OCI-LY3 (cell line): Measurements from ENCODE around the gene GPR107.

Experiments used
- H2AFZ ChIP-seq: fragments of 200-600, 300-600 bp; shearing (Covaris generic); 2 replicates; pipeline ENCODE4 v1.6.0; 2014; ENCODE audit warnings: antibody characterized with exemption, low read depth, low read length
- H3K27ac ChIP-seq: fragments of 200-600, 300-600 bp; sonication (generic); 2 replicates; pipeline ENCODE4 v1.5.1; 2014; ENCODE audit warnings: mild to moderate bottlenecking, low read length, moderate library complexity, mixed read lengths
- H3K27me3 ChIP-seq: fragments of 200-600, 300-600 bp; sonication (generic); 2 replicates; pipeline ENCODE4 v1.6.1; 2014; ENCODE audit warnings: low read depth, low read length, mixed read lengths
- H3K36me3 ChIP-seq: fragments of 200-600, 300-600 bp; sonication (generic); replicated peaks from 2 replicates; pipeline ENCODE3; 2014; ENCODE audit warnings: low read depth, low read length, mixed read lengths
- H3K4me1 ChIP-seq: fragments of 300-600, 200-600 bp; sonication (generic); 2 replicates; pipeline ENCODE4 v1.6.1; 2014; ENCODE audit warnings: low read length, mixed read lengths
- H3K4me2 ChIP-seq: fragments of 200-600, 300-600 bp; sonication (generic); 2 replicates; pipeline ENCODE4 v1.6.1; 2014; ENCODE audit warnings: low read length, mixed read lengths
- H3K4me3 ChIP-seq: fragments of 300-600, 200-600 bp; sonication (generic); 2 replicates; pipeline ENCODE4 v1.5.1; 2014; ENCODE audit warnings: antibody characterized with exemption, mild to moderate bottlenecking, low read length, moderate library complexity
- H3K79me2 ChIP-seq: fragments of 300-600, 200-600 bp; shearing (Covaris generic); 2 replicates; pipeline ENCODE4 v1.6.1; 2014; ENCODE audit warnings: mild to moderate bottlenecking, low read length, mixed read lengths
- H3K9ac ChIP-seq: fragments of 300-600, 200-600 bp; shearing (Covaris generic); 2 replicates; pipeline ENCODE4 v1.6.0; 2014; ENCODE audit warnings: mild to moderate bottlenecking, low read length, moderate library complexity
- H3K9me3 ChIP-seq: fragments of 200-600, 300-600 bp; shearing (Covaris generic); 2 replicates; pipeline ENCODE4 v1.6.1; 2014; ENCODE audit warnings: low read length, mixed read lengths; ENCODE audit not compliant: insufficient read depth
- H4K20me1 ChIP-seq: fragments of 200-600, 300-600 bp; sonication (generic); 2 replicates; pipeline ENCODE4 v1.6.1; 2016; ENCODE audit warnings: low read length, mixed read lengths; ENCODE audit not compliant: insufficient read depth
- CTCF ChIP-seq: fragments of 200-600, 300-600 bp; sonication (generic); IDR thresholded peaks from 2 replicates; pipeline ENCODE4 v1.5.1; 2014; ENCODE audit warnings: antibody characterized with exemption, low read length, low read depth
- EZH2phosphoT487 ChIP-seq: fragments of 200-600 bp; shearing (Covaris generic); IDR thresholded peaks from 2 replicates; pipeline ENCODE4 v1.6.1; 2018; ENCODE audit warnings: antibody characterized with exemption, mixed run types, low read depth

The GPR107 gene

DNA sequence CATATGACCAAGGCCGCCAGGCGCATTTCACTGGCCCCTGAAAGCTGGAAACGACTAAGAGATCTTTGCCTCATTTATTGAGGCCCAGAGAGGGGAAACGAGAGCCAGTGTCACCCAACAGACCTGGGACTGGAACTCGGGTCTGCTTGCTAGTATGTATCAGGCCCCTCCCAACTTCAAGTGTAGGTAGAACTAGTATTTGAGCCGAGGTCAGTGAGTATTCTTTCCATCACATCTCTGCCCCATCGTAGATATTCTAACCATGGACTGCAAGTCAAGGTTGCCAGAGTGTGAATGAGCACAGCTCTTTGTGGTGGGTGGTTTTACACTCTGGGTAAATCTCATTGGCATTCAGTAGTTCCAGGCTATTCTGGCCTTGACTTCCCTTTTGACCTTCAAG, 42.2 kb downstream of the GPR107 start:
- Histone ChIP-seq H3K9me3 (no peaks in the 10 kb centered on the region), H3K27me3 (no peaks in the 10 kb centered on the region), H3K36me3 (peaks cover 29% of the 10 kb centered on the region), H3K4me3 (no peak overlapping the region), H2AFZ (no peak overlapping the region), H3K4me1 (peaks cover 4% of the 10 kb centered on the region; the same call in 1 of the 2 replicates), H4K20me1 (no peaks in the 10 kb centered on the region), H3K27ac (no peak overlapping the region), H3K9ac (no peak overlapping the region), H3K79me2 (no peaks in the 10 kb centered on the region), H3K4me2 (no peak overlapping the region)
- no peak for TF ChIP-seq EZH2phosphoT487
- no peak for TF ChIP-seq CTCF

GRCh38 chr9:130100681-130101080, 47.0 kb downstream of the GPR107 start:
- Histone ChIP-seq H3K79me2 (no peaks in the 10 kb centered on the region), H3K27me3 (no peaks in the 10 kb centered on the region), H3K9ac (no peak overlapping the region), H3K36me3 (peaks cover 30% of the 10 kb centered on the region), H3K4me1 (peaks cover 4% of the 10 kb centered on the region; the same call in 1 of the 2 replicates), H4K20me1 (no peaks in the 10 kb centered on the region), H3K27ac (no peak overlapping the region), H3K4me3 (no peak overlapping the region), H2AFZ (no peak overlapping the region), H3K9me3 (no peaks in the 10 kb centered on the region), H3K4me2 (no peak overlapping the region)
- no peak for TF ChIP-seq EZH2phosphoT487
- no peak for TF ChIP-seq CTCF

- no peaks in the 10 kb centered on the region for H3K4me1 ChIP-seq
- H3K9me3 ChIP-seq, result no peaks in the 10 kb centered on the region
- H4K20me1 ChIP-seq, result no peaks in the 10 kb centered on the region
- peaks cover 30% of the 10 kb centered on the region for H3K36me3 ChIP-seq
- H3K4me3 ChIP-seq, result no peak overlapping the region
- no peaks in the 10 kb centered on the region for H3K27me3 ChIP-seq
- H3K27ac ChIP-seq, result no peak overlapping the region
- H3K9ac ChIP-seq, result no peak overlapping the region
- no peaks in the 10 kb centered on the region for H3K79me2 ChIP-seq
- TF ChIP-seq CTCF (no peak), EZH2phosphoT487 (no peak)
- H3K4me2 ChIP-seq, result no peak overlapping the region
- H2AFZ ChIP-seq, result no peak overlapping the region
Measured at GRCh38 chr9:130101915-130102314, 48.2 kb downstream of the GPR107 start.

DNA sequence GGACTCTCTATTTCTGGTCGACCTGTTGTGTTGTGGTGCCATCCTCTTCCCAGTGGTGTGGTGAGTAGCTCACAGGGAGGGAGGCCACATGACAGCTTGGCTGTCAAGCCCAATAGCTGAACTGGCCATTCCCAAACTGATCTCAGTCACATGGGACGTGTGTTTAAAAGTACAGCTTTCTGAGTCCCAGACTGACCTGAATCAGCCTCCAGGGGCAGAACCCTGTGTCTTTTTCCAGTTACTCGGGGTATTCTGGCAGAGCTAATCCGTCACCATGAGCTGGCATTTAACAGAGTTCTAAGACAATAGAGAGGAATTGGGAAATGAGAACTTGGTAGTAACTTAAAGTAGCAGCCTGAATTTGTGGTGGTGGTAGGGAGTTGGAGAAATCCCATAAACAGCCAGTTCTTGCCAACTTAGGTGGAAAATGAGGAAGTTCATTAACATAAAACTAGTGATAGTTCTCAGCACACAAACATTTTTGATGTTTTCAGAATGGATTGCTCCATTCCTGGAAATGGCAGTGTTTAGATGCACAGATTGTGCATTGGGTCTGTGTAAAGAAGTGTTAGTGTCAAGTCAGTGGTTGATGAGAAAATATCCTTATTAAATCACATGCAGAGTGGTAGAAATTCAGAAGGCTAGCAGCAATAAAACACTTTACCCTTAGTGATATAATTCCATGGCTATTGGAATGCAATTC, 50.9 kb downstream of the GPR107 start:
- no peak overlapping the region for H2AFZ ChIP-seq
- H3K9ac ChIP-seq, result no peak overlapping the region
- H3K79me2 ChIP-seq, result no peaks in the 10 kb centered on the region
- H3K27ac ChIP-seq, result no peak overlapping the region
- H3K36me3 ChIP-seq, result peaks cover 33% of the 10 kb centered on the region
- TF ChIP-seq EZH2phosphoT487 (no peak), CTCF (no peak)
- H4K20me1 ChIP-seq, result no peaks in the 10 kb centered on the region
- no peaks in the 10 kb centered on the region for H3K27me3 ChIP-seq
- no peaks in the 10 kb centered on the region for H3K9me3 ChIP-seq
- H3K4me1 ChIP-seq, result peaks cover 7% of the 10 kb centered on the region; the same call in 1 of the 2 replicates
- no peak overlapping the region for H3K4me2 ChIP-seq
- H3K4me3 ChIP-seq, result no peak overlapping the region
